ENCODE results near the gene NISCH. TPM values are rescaled to one million over a fixed set of nuclear protein-coding genes. Genes with fewer than 3 reads are reported as not detected.

The NISCH gene
- total RNA-seq, 2 donors from 2014 or later: 95.9 to 124 TPM

DNA sequence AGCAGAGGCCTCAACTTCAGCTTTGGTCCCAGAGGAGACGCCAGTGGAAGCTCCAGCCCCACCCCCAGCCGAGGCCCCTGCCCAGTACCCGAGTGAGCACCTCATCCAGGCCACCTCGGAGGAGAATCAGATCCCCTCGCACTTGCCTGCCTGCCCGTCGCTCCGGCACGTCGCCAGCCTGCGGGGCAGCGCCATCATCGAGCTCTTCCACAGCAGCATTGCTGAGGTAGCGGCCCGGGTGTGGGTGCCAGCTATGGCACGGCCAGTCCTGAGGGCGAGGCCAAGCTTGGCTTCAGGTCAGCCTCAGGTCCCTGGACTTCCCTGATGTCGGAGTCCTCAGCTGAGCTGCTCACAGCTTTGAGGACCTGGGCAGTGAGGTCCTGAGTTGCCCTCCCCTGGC is 34.0 kb downstream of the NISCH start:
- H3K36me3 ChIP-seq: peaks cover 73% of the 10 kb centered on the region
- TF ChIP-seq, protein P1, sequence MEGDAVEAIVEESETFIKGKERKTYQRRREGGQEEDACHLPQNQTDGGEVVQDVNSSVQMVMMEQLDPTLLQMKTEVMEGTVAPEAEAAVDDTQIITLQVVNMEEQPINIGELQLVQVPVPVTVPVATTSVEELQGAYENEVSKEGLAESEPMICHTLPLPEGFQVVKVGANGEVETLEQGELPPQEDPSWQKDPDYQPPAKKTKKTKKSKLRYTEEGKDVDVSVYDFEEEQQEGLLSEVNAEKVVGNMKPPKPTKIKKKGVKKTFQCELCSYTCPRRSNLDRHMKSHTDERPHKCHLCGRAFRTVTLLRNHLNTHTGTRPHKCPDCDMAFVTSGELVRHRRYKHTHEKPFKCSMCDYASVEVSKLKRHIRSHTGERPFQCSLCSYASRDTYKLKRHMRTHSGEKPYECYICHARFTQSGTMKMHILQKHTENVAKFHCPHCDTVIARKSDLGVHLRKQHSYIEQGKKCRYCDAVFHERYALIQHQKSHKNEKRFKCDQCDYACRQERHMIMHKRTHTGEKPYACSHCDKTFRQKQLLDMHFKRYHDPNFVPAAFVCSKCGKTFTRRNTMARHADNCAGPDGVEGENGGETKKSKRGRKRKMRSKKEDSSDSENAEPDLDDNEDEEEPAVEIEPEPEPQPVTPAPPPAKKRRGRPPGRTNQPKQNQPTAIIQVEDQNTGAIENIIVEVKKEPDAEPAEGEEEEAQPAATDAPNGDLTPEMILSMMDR (IDR thresholded peaks at IDR 0.05): no peak
- no peaks in the 10 kb centered on the region for H3K9me3 ChIP-seq
- H3K4me1 ChIP-seq (ENCODE audit: control insufficient read depth in 1 of 2, low read depth in 2 of 2): peaks cover 5 to 7% of the 10 kb centered on the region in 2 donors
- no peak overlapping the region for H3K4me3 ChIP-seq
- no peaks in the 10 kb centered on the region for H3K27me3 ChIP-seq (replicated peaks; ENCODE audit: insufficient read depth)
- DNase-seq (ENCODE audit: low spot score): no peak
- ATAC-seq (ENCODE audit: insufficient number of reproducible peaks, low FRiP score, low read depth): no peak
- H3K27ac ChIP-seq: no peak overlapping the region

DNA sequence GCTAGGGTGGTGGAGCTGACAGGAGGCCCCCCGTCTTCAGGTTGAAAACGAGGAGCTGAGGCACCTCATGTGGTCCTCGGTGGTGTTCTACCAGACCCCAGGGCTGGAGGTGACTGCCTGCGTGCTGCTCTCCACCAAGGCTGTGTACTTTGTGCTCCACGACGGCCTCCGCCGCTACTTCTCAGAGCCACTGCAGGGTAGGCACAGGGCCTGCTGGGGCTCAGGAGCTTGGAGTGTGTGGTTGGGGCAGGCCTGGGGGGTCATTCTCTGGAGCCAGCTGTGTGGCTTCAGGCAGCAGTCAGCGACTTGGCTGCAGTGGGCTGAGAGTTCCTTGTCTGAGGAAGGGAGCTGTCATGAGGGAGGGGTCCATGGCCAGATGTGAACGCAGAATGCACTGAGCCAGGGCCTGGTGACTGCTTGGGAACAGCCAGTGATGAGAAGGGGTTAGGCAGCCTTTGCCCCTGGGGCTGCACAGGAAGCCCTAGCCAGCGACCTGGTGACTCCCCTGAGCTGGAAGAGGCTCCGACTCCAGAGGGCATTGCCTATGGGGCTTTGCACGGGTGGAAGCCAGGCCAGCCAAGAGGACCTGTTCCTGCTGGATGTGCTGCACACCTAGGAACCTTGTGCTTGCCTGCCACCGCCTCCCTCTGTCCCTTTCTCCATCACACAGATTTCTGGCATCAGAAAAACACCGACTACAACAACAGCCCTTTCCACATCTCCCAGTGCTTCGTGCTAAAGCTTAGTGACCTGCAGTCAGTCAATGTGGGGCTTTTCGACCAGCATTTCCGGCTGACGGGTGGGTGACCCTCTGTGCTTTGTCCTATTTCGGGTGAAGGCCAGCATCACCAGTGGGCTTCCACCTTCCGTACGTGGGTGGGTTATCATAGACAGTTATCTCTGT is 34.9 kb downstream of the NISCH start:
- no peak overlapping the region for H3K27ac ChIP-seq
- TF ChIP-seq, protein P1 (IDR thresholded peaks at IDR 0.05): no peak
- H3K36me3 ChIP-seq: peaks cover 73% of the 10 kb centered on the region
- DNase-seq (ENCODE audit: low spot score) (no peak), ATAC-seq (ENCODE audit: insufficient number of reproducible peaks, low FRiP score, low read depth) (no peak)
- H3K4me3 ChIP-seq: no peak overlapping the region
- peaks cover 0 to 5% of the 10 kb centered on the region in 2 donors for H3K4me1 ChIP-seq (ENCODE audit: control insufficient read depth in 1 of 2, low read depth in 2 of 2)
- no peaks in the 10 kb centered on the region for H3K9me3 ChIP-seq
- no peaks in the 10 kb centered on the region for H3K27me3 ChIP-seq (replicated peaks; ENCODE audit: insufficient read depth)

DNA sequence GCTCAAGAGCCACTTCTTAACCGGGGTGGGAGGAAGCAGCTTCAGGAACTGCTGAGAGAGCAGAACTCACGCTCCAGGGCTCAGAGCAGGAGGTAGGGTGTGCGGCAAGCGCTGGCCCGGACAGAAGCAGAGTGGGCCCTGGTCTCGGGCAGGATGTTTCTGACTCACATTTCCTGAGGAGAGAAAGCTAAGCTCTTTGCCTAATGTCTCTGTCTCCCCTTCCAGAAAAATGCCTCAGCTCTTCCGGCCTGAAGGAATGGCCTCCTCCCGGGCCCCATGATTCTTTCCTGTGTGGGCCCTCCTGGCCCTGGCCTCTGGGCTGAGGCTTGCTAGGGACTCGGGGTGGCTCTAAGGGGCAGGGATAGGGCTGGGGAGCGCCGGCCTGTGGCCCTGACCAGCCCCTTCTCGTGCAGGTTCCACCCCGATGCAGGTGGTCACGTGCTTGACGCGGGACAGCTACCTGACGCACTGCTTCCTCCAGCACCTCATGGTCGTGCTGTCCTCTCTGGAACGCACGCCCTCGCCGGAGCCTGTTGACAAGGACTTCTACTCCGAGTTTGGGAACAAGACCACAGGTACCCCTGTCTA is 35.6 kb downstream of the NISCH start:
- no peaks in the 10 kb centered on the region for H3K27me3 ChIP-seq (replicated peaks; ENCODE audit: insufficient read depth)
- H3K27ac ChIP-seq: peak overlapping the region in 1 of 2 donors; percentile 52
- TF ChIP-seq, protein P1 (IDR thresholded peaks at IDR 0.05): no peak
- ATAC-seq (ENCODE audit: insufficient number of reproducible peaks, low FRiP score, low read depth) (no peak), DNase-seq (ENCODE audit: low spot score) (no peak)
- H3K4me1 ChIP-seq (ENCODE audit: control insufficient read depth in 1 of 2, low read depth in 2 of 2): peaks cover 5 to 6% of the 10 kb centered on the region in 2 donors
- no peaks in the 10 kb centered on the region for H3K9me3 ChIP-seq
- peaks cover 66% of the 10 kb centered on the region for H3K36me3 ChIP-seq
- H3K4me3 ChIP-seq: no peak overlapping the region

DNA sequence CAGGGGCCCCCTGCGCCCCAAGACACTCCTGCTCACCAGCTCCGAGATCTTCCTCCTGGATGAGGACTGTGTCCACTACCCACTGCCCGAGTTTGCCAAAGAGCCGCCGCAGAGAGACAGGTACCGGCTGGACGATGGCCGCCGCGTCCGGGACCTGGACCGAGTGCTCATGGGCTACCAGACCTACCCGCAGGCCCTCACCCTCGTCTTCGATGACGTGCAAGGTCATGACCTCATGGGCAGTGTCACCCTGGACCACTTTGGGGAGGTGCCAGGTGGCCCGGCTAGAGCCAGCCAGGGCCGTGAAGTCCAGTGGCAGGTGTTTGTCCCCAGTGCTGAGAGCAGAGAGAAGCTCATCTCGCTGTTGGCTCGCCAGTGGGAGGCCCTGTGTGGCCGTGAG is 36.7 kb downstream of the NISCH start:
- DNase-seq (ENCODE audit: low spot score) (no peak), ATAC-seq (ENCODE audit: insufficient number of reproducible peaks, low FRiP score, low read depth) (no peak)
- Histone ChIP-seq H3K4me1 (ENCODE audit: control insufficient read depth in 1 of 2, low read depth in 2 of 2) (peaks cover 5 to 6% of the 10 kb centered on the region in 2 donors), H3K36me3 (peaks cover 58% of the 10 kb centered on the region), H3K27me3 (replicated peaks; ENCODE audit: insufficient read depth) (no peaks in the 10 kb centered on the region), H3K9me3 (no peaks in the 10 kb centered on the region), H3K27ac (no peak overlapping the region), H3K4me3 (no peak overlapping the region)
- TF ChIP-seq, protein P1 (IDR thresholded peaks at IDR 0.05): no peak

DNA sequence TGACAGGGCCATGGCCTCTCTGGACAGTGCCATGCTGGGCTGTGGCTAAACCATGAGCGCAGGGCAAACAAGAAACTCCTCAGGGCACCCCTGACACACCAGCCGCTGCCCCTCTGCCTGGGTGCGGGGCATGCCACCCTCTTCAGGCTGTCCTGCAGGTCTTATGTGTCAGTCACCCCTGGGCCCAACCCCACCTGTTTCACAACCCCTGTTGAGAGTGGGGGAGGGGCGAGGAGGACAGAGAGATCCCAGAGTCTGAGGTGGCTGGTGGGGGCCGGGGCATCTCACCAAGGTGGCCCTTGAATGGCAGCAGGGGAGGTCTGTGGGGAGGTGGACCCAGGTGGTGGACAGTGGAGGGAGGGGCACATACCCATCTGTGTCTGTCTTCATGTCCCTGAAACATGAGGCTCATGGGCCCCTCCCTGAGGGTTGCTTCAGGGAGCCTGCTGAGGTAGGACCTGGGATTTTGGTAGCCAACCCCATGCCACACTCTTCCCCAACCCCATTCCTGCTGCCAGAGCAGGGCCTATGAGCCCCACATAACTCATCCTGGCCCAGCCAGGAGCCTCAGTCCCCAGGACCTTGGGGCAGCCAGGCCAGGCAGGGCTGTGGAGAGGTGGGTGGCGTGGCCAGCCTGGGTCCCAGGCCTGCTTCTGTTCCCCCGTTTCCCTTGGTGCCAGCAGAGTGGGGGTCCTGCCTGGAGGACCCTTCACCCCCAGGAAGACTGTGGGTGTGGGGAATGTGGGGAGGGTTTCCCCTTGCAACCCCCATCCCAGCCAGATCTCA is 38.0 kb downstream of the NISCH start:
- H3K4me1 ChIP-seq (ENCODE audit: control insufficient read depth in 1 of 2, low read depth in 2 of 2): peaks cover 5 to 6% of the 10 kb centered on the region in 2 donors
- no peak for DNase-seq (ENCODE audit: low spot score)
- H3K36me3 ChIP-seq: peaks cover 45% of the 10 kb centered on the region
- no peak overlapping the region for H3K4me3 ChIP-seq
- ATAC-seq (ENCODE audit: insufficient number of reproducible peaks, low FRiP score, low read depth): no peak
- no peak overlapping the region for H3K27ac ChIP-seq
- TF ChIP-seq, protein P1 (IDR thresholded peaks at IDR 0.05): no peak
- no peaks in the 10 kb centered on the region for H3K9me3 ChIP-seq
- H3K27me3 ChIP-seq (replicated peaks; ENCODE audit: insufficient read depth): no peaks in the 10 kb centered on the region
